AG10803 (cell line): Measurements from ENCODE around the gene GPR39.

ENCODE experiments used
- DNase-seq: peaks from one replicate; pipeline ENCODE4 v3.0.0; 2010; ENCODE audit warnings: low read depth
- H3K4me3 ChIP-seq: 2 replicates; pipeline ENCODE4 v1.5.1; 2011; ENCODE audit warnings: mild to moderate bottlenecking, low read length, control low read depth
- CTCF ChIP-seq: conservative IDR thresholded peaks from 2 replicates; pipeline ENCODE4 v1.5.1; 2011; ENCODE audit warnings: mild to moderate bottlenecking, low read length, control low read depth, inconsistent platforms

GPR39 gene

DNA sequence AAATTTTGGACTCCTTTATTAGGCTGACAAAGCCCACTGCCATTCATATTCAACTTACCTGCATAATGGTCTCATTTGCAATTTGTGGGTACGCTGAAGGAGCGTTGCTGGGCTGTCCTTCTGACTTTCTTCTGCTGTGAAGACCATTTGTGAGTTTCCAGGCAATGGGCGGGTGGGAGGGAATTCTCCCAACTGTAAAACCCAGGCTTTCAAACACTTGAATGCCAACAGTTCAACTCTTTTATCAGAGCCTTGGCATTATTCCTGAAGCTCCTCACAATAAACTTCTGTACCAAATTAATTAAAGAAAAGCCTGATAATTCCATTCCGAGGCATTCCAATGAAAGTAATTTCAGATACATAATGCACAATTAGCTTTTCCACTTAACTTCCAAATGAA is 35.2 kb upstream of the GPR39 start:
- DNase-seq, result no peak
- no peak overlapping the region for H3K4me3 ChIP-seq
- no peak for TF ChIP-seq CTCF

DNA sequence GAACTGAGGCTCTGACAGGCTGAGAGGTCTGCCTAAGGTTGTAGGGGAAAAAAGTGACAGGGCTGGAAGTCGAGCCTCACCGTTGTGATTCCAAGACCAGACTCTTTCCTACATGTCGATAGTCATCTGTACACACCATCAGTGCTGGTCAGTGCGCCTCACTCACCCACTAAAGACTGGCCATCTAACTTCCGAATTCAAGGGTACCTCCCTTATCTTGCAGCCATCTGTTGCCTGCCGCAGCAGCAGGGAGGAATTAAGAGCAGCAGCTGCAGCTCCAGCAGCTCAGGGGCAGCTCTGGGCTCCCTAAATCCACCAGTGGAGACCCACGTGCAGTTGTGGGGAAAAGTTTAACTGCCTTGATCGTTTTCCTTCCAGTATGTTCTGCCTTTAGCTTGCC is 32.6 kb upstream of the GPR39 start:
- no peak overlapping the region for H3K4me3 ChIP-seq
- no peak for DNase-seq
- no peak for TF ChIP-seq CTCF

DNA sequence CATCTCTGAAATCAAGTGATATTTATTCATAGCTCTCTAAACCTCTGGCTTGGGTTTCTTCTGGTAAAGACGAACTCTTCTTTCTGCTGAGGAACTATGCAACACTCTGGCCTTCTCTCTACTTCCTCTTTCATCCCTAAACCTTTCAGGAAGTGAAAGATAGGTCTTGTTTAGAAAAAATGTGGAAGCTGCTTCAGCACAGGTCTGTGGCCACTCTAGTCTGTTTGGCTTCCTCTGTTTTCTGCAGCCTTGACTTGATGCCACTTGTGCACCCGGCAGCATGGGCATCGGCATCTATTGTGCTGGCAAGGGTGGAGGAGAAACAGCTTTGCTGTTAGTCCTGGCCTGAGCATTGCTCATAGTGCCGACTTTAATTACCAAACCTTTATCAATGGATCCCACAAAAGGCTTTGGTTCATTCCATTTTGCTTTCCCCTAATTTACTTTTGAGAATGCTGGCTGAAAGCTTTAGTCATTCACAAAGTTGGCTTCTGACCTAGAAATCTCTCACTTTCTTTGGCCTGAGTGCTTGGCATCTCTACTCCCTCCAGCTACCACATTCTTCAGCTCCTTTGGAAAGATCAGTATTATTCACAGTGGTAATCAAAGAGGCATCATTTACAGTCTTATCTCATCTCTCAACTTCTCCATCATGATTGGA is 32.0 kb upstream of the GPR39 start:
- DNase-seq, result no peak
- no peak for TF ChIP-seq CTCF

GRCh38 chr2:132387126-132387525 is 29.5 kb upstream of the GPR39 start:
- H3K4me3 ChIP-seq, result no peak overlapping the region
- no peak for TF ChIP-seq CTCF
- no peak for DNase-seq

More for the DNA sequence above, 32.0 kb upstream of the GPR39 start:
- H3K4me3 ChIP-seq, result no peak overlapping the region

DNA sequence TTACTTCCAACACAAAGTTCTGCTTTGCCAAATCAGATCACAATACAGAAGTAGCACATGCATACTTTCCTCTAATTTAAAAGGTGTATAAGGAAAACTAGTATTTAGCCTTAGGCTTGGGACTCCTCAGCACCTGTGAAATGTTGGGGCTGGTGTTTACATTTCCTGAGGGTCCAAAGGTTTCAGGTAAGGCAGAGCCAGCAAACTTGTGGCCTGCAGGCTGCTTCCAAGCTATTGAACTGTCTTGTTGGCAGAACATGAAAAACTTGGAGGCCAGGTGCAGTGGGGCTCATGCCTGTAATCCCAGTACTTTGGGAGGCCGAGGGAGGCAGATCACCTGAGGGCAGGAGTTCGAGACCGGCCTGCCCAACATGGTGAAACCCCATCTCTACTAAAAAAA is 26.5 kb upstream of the GPR39 start:
- DNase-seq, result no peak
- no peak overlapping the region for H3K4me3 ChIP-seq
- TF ChIP-seq CTCF, result no peak

GRCh38 chr2:132391378-132391777 is 25.2 kb upstream of the GPR39 start:
- no peak for DNase-seq
- H3K4me3 ChIP-seq, result no peak overlapping the region
- TF ChIP-seq CTCF, result no peak

DNA sequence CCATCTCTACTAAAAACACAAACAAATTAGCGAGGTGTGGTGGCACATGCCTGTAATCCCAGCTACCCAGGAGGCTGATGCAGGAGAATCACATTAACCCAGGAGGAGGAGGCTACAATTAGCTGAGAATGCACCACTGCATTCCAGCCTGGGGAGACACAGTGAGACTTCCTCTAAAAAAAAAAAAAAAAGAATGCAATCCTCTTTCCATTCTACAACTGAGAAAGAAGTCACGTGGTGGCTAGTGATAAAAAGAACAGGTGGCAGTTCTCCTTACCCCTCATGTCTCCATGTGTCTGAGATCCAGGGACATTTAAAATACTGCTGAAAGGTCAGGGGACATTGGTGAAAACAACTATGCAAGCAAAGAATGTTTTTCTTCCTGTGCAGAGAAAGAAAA is 24.4 kb upstream of the GPR39 start:
- no peak for DNase-seq
- no peak for TF ChIP-seq CTCF
- H3K4me3 ChIP-seq, result no peak overlapping the region
